ENCODE measurements around the gene KNOP1. TPM values are rescaled to one million over a fixed set of nuclear protein-coding genes. Genes with fewer than 3 reads are reported as not detected.

Gene KNOP1
- total RNA-seq, 1 experiment from 2014 or later: 93.9 TPM

DNA sequence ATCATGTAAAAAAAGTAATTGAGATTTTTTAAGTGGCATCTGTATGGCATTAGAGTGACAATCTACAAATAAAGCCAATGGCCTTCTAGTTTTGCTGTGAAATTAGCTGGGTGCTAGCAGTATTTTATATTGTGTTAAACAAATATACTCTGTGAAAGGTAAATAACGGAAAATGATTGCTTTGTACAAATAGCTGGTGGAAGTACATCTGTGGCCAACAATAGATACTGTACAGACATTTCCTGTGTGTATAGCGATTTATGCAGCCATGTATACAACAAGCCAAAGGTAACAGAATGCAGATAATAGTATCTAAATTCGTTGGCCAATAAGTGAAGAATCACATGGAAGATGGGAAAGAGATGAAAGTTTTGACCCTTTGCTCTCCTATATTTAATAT lies 26.6 kb upstream of the KNOP1 start:
- peaks cover 2 to 7% of the 10 kb centered on the region in 2 experiments; a peak in 2 of 4 replicates for H3K4me1 Mint-ChIP-seq
- Histone ChIP-seq H3K79me1 (ENCODE audit: insufficient read depth, low read depth, low read length, poor library complexity, severe bottlenecking) (no peaks in the 10 kb centered on the region), H3K4me2 (ENCODE audit: insufficient read depth, insufficient read length, low read length) (no peak overlapping the region), H2BK120ac (ENCODE audit: low read depth, low read length, poor library complexity, severe bottlenecking) (no peak overlapping the region), H3K27me3 (ENCODE audit: insufficient read depth, low read length) (no peaks in the 10 kb centered on the region), H3K18ac (ENCODE audit: insufficient read length, low read depth, low read length) (no peak overlapping the region), H3K4me1 (ENCODE audit: insufficient read depth, low read length) (no peaks in the 10 kb centered on the region), H3K79me2 (ENCODE audit: insufficient read depth, low read length) (no peaks in the 10 kb centered on the region), H2BK15ac (ENCODE audit: low read depth, low read length) (no peak overlapping the region), H3K9ac (ENCODE audit: extremely low read depth, insufficient read length, low read length) (no peak overlapping the region), H3K23ac (ENCODE audit: insufficient read length, low read depth, low read length) (no peak overlapping the region), H2BK5ac (ENCODE audit: insufficient read length, low read length) (no peak overlapping the region), H3K14ac (ENCODE audit: insufficient read depth, low read length) (no peak overlapping the region), H2AFZ (ENCODE audit: low read length) (no peak overlapping the region), H3K9me3 (ENCODE audit: control insufficient read depth, low read depth, low read length) (no peaks in the 10 kb centered on the region), H2BK12ac (ENCODE audit: insufficient read length, low read depth, low read length) (no peak overlapping the region), H3K56ac (ENCODE audit: insufficient read length, low read depth, low read length) (no peak overlapping the region), H4K8ac (replicated peaks; ENCODE audit: insufficient read length, low read depth, low read length) (no peak overlapping the region), H4K91ac (ENCODE audit: insufficient read length, low read depth, low read length) (no peak overlapping the region), H3T11ph (ENCODE audit: low read length) (no peak overlapping the region), H4K20me1 (ENCODE audit: control insufficient read depth, insufficient read depth, insufficient read length) (no peaks in the 10 kb centered on the region), H3K27ac (ENCODE audit: insufficient read length, low read depth, low read length) (no peak overlapping the region), H2BK20ac (ENCODE audit: low read depth, low read length, poor library complexity, severe bottlenecking) (no peak overlapping the region), H4K5ac (ENCODE audit: insufficient read length, low read depth, low read length) (no peak overlapping the region), H3K4ac (ENCODE audit: low read depth, low read length) (no peak overlapping the region), H3K23me2 (ENCODE audit: insufficient read length, low read depth, low read length, poor library complexity, severe bottlenecking) (no peaks in the 10 kb centered on the region), H2AK5ac (ENCODE audit: insufficient read length, low read length) (no peak overlapping the region)
- no CpG with 5 or more reads among the region's 3 CpGs for WGBS (ENCODE audit: extremely low coverage, insufficient read length, low lambda C conversion rate)
- no peak overlapping the region for H3K4me3 Mint-ChIP-seq
- no peaks in the 10 kb centered on the region for H3K27me3 Mint-ChIP-seq (ENCODE audit: low read depth)
- H3K27ac Mint-ChIP-seq: no peak overlapping the region
- TF ChIP-seq, protein P1, sequence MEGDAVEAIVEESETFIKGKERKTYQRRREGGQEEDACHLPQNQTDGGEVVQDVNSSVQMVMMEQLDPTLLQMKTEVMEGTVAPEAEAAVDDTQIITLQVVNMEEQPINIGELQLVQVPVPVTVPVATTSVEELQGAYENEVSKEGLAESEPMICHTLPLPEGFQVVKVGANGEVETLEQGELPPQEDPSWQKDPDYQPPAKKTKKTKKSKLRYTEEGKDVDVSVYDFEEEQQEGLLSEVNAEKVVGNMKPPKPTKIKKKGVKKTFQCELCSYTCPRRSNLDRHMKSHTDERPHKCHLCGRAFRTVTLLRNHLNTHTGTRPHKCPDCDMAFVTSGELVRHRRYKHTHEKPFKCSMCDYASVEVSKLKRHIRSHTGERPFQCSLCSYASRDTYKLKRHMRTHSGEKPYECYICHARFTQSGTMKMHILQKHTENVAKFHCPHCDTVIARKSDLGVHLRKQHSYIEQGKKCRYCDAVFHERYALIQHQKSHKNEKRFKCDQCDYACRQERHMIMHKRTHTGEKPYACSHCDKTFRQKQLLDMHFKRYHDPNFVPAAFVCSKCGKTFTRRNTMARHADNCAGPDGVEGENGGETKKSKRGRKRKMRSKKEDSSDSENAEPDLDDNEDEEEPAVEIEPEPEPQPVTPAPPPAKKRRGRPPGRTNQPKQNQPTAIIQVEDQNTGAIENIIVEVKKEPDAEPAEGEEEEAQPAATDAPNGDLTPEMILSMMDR (conservative IDR thresholded peaks at IDR 0.05): no peak
- no peak for DNase-seq
- no peaks in the 10 kb centered on the region for H3K36me3 Mint-ChIP-seq (ENCODE audit: insufficient read depth in 1 of 3, low read depth in 3 of 3)
- H3K9me3 Mint-ChIP-seq: no peaks in the 10 kb centered on the region
